HS-27A (cell line): Measurements from ENCODE around the gene PLCH1.
"Not testable (repeated sequence)": the region's sequence is repeated elsewhere in the genome, so short reads cannot be mapped to it uniquely, and the experiment has no call there.

Experiments
- DNase-seq: peaks from one replicate; pipeline ENCODE4 v3.0.0-alpha.2; 2012; ENCODE audit warnings: low read depth, missing footprints

Gene PLCH1

GRCh38 chr3:155646128-155646527 lies 98.7 kb downstream of the PLCH1 start:
- DNase-seq, result no peak

- DNase-seq, result no peak
These were observed 101.2 kb downstream of the PLCH1 start for GRCh38 chr3:155643581-155644165.

GRCh38 chr3:155641956-155642355 lies 102.9 kb downstream of the PLCH1 start:
- DNase-seq, result no peak

- no peak for DNase-seq
These were observed 104.8 kb downstream of the PLCH1 start for GRCh38 chr3:155640098-155640497.

- no peak for DNase-seq
These were observed 105.3 kb downstream of the PLCH1 start for GRCh38 chr3:155639462-155640055.

GRCh38 chr3:155638461-155638860 lies 106.4 kb downstream of the PLCH1 start:
- DNase-seq, result not testable (repeated sequence)

- no peak for DNase-seq
These were observed 107.3 kb downstream of the PLCH1 start for GRCh38 chr3:155637567-155637966.

GRCh38 chr3:155635056-155635455 lies 109.8 kb downstream of the PLCH1 start:
- DNase-seq, result no peak

GRCh38 chr3:155634121-155634719 lies 110.7 kb downstream of the PLCH1 start:
- DNase-seq, result no peak

- DNase-seq, result no peak
These were observed 113.4 kb downstream of the PLCH1 start for GRCh38 chr3:155631323-155632019.

- DNase-seq, result no peak
These were observed 115.3 kb downstream of the PLCH1 start for GRCh38 chr3:155629556-155629955.

GRCh38 chr3:155629056-155629455 lies 115.8 kb downstream of the PLCH1 start:
- DNase-seq, result no peak

- not testable (repeated sequence) for DNase-seq
These were observed 122.2 kb downstream of the PLCH1 start for GRCh38 chr3:155622647-155623046.

GRCh38 chr3:155620552-155620951 lies 124.3 kb downstream of the PLCH1 start:
- not testable (repeated sequence) for DNase-seq

GRCh38 chr3:155619118-155619915 lies 125.6 kb downstream of the PLCH1 start:
- no peak for DNase-seq

GRCh38 chr3:155618543-155618942 lies 126.3 kb downstream of the PLCH1 start:
- no peak for DNase-seq

- DNase-seq, result no peak
These were observed 127.4 kb downstream of the PLCH1 start for GRCh38 chr3:155617346-155617925.

GRCh38 chr3:155615141-155615540 lies 129.7 kb downstream of the PLCH1 start:
- not testable (repeated sequence) for DNase-seq

- not testable (repeated sequence) for DNase-seq
These were observed 130.5 kb downstream of the PLCH1 start for GRCh38 chr3:155614410-155614809.

- no peak for DNase-seq
These were observed 133.4 kb downstream of the PLCH1 start for GRCh38 chr3:155611456-155611855.

- DNase-seq, result no peak
These were observed 135.3 kb downstream of the PLCH1 start for GRCh38 chr3:155609586-155609985.
